VCaP (cell line): Measurements from ENCODE around the gene OTOG.

Experiments
- H3K27ac ChIP-seq: fragments of 450-650 bp; 2 replicates; pipeline ENCODE4 v1.5.1; 2017
- TF ChIP-seq, protein P1 (sequence below): fragments of 450-650 bp; conservative IDR thresholded peaks from 2 replicates; pipeline ENCODE4 v1.5.1; 2017; ENCODE audit warnings: mild to moderate bottlenecking, moderate library complexity

The OTOG gene

DNA sequence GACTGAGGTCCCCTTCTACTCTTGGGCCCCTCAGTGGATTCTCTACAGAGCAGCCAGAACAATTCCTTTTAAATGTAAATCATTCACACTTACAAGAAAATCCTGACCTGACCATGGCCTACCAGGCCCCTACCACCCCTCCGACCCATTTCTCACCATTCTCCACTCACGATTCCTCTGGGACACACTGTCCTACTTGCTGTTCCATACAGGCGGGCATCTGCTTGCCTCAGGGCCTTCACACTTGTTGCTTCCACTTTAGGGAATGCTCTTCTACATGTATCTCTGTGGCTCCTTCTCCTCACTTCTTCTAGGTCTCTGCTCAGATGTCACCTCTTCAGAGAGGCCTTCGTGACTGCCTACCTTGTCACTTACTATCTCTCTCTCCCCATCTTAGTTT lies 6.3 kb upstream of the OTOG start:
- TF ChIP-seq, protein P1, sequence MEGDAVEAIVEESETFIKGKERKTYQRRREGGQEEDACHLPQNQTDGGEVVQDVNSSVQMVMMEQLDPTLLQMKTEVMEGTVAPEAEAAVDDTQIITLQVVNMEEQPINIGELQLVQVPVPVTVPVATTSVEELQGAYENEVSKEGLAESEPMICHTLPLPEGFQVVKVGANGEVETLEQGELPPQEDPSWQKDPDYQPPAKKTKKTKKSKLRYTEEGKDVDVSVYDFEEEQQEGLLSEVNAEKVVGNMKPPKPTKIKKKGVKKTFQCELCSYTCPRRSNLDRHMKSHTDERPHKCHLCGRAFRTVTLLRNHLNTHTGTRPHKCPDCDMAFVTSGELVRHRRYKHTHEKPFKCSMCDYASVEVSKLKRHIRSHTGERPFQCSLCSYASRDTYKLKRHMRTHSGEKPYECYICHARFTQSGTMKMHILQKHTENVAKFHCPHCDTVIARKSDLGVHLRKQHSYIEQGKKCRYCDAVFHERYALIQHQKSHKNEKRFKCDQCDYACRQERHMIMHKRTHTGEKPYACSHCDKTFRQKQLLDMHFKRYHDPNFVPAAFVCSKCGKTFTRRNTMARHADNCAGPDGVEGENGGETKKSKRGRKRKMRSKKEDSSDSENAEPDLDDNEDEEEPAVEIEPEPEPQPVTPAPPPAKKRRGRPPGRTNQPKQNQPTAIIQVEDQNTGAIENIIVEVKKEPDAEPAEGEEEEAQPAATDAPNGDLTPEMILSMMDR = no peak
- H3K27ac ChIP-seq = peak overlapping the region; percentile 20; the same call in 1 of the 2 replicates

DNA sequence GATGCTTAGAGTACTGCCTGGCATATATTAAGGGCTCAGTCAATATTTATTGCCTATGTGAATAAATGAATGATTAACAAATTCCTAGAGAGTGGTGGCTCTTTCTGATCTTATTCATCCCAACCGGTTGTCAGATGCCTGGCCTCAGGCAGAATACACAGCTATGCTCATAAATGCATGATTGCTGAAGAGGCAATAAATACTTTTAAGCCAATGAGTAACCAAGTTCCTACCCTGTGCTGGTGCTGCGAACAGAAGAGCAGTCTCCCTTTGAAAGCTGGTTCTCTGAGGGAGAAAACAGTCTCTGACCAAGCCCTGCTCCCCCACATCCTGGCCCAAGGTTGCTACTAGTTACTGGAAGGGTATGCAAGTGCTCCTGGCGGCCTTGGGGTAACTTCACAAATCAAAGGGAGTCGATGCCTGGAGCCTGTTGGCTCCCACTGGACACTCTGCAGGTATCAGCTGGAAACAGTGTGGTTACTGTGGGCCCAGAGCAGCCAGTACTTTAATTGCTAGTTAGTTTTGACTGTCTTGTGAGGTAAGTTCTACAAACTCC lies 5.7 kb upstream of the OTOG start:
- TF ChIP-seq, protein P1 = no peak
- 0 out of 2 replicates have a peak overlapping the region, but pooled peaks have one; percentile 20 for H3K27ac ChIP-seq

DNA sequence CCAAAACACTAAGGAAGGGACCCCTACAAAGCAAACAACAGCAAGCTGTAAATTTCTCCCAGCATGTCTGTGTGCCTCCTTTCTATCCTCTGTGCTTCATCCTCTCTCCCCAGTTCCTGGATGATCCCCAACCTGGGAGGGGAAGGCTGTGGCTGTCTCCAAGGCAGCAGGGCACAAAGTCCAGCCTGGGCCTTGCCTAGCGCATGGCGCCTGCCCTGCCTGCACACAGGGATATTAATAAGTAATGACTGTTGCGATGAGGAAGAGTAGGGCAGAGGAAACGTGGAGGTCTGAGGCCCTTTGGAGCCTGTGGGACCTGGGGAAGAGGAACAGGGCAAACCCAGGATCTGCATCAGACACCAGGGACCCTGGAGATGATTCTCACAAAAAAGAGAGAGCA lies 4.8 kb upstream of the OTOG start:
- no peak overlapping the region for H3K27ac ChIP-seq
- TF ChIP-seq, protein P1 = no peak

DNA sequence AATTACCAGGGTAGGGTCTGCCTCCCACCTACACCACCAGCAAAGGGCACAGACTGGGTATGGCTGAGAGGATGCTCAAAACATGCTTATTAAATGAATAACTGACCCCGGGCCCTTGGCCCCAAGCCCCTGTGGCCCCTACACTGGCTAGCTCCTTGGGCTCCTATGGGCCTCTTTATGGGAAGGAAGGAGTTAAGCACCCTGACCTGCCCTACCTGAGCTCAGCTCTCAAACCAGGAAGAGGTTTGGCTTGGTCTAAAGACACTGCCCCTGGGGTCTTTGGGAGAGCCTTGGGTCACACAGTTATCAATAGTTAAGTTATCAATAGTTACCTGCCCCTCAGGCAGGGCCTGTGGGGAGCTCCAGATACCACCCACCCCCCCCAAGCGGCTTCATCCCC lies 4.0 kb upstream of the OTOG start:
- TF ChIP-seq, protein P1 = no peak
- no peak overlapping the region for H3K27ac ChIP-seq

DNA sequence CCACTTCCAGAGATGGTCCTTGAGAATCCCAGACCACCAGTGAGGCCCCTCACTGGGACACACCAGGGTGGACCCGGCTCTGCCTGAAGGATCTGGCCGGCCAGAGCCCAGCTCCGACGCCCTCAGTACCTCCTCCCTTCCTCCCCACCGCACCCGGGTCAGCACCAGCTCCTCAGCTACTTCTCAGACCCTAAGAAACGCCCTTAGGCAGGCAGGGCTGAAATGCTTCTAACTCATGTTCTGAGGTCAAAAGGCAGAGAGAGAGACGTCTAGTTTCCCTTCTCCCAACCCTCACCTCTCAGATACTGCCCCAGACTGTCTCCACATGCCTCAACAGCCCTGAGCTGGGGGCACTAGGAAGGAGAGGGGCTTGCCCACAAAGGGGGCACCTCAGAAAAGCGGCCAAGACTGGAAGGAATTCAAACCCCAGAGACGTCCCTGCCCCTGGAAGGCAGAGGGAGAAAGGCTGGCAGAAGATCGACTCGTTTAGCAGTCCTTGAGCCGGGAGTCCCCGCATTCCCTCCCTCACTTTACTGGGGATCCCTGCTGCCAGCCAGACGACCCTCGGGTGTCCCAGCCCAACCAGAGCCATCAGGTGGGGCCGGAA lies 3.4 kb upstream of the OTOG start:
- TF ChIP-seq, protein P1 = no peak
- no peak overlapping the region for H3K27ac ChIP-seq

DNA sequence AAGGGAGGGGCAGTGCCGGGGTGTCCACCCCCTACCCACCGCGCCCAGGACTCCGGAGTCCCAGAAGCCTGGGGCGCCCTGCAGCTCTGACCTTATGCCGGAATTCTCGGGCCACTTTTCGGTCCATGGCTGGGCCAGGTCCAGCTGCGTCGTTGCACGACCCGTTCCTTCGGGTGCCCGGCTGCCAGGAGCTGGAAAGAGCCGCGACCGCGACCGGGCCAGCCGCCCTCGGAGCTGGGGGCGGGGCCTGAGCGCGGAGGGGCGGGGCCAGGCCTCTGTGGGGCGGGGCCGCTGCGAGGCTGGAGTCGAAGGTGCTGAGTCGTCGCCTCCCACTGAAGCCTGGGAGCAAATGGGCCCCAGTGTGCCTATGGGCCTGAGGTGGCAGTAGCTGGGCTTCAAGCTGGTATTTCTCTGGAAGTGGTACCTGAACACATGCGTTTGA lies 2.9 kb upstream of the OTOG start, which contains the start of gene USH1C:
Gene USH1C, minus strand, starts transcription at position 236 of the 442 bp plus-strand sequence. Its CDS starts 109 bp downstream, at position 127.
- TF ChIP-seq, protein P1 = no peak
- no peak within 1 kb of the TSS for H3K27ac ChIP-seq

DNA sequence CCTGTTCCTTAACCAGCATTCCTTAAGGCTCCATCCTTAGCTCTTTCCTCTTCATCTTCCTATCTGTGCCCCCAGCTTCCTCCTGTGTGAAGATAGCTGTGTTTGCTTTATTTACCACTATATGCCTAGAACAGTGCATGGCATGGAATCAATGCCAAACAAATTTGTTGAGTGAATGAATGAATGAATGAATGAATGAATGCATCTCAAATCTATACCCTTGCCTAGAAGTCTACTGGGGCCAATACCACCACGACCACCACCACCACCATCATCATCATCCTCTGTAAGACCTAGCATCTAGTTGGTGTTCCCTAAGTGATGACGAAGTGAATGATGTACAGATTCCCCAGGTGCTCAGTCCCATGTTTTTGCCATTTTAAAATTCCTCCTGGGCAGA lies 819 bp upstream of the OTOG start:
- TF ChIP-seq, protein P1 = no peak
- H3K27ac ChIP-seq = no peak overlapping the region
